SKM-1 treated with dmso at 0.1 percent for 144 hours (cell line): ENCODE data around the gene NRL.
A peak's percentile ranks its signal among the peaks of the same experiment; 100 is the strongest.

Experiments
- DNase-seq: peaks from one replicate; lab custom pipeline; 2025; ENCODE audit not compliant: unreplicated experiment; lab: John Stamatoyannopoulos, UW

NRL gene

GRCh38 chr14:24145219-24145618 lies 30.5 kb upstream of the NRL start:
- no peak for DNase-seq

GRCh38 chr14:24144451-24144850 lies 29.7 kb upstream of the NRL start:
- no peak for DNase-seq

- DNase-seq, result no peak
Measured at GRCh38 chr14:24143511-24143910, 28.8 kb upstream of the NRL start.

GRCh38 chr14:24141097-24141880 lies 26.5 kb upstream of the NRL start, which contains the start of gene EMC9:
Gene EMC9 (minus strand): TSS chr14:24141591. CDS start chr14:24141304, 287 bp downstream.
- DNase-seq, result peak; percentile 94

- DNase-seq, result no peak
Measured at GRCh38 chr14:24139272-24139934, 24.7 kb upstream of the NRL start.

GRCh38 chr14:24138396-24139271 lies 23.9 kb upstream of the NRL start:
- DNase-seq, result no peak

- DNase-seq, result no peak
Measured at GRCh38 chr14:24137529-24138395, 23.0 kb upstream of the NRL start.

- DNase-seq, result no peak
Measured at GRCh38 chr14:24136684-24137528, 22.2 kb upstream of the NRL start.

- DNase-seq, result peak; percentile 54
Measured at GRCh38 chr14:24135834-24136683, 21.3 kb upstream of the NRL start, which contains the start of gene PSME1. Gene PSME1 (plus strand): TSS chr14:24136194. CDS start chr14:24136263, 69 bp downstream.

GRCh38 chr14:24135584-24135833 lies 20.8 kb upstream of the NRL start:
- DNase-seq, result no peak

- DNase-seq, result no peak
Measured at GRCh38 chr14:24133735-24134134, 19.0 kb upstream of the NRL start.

- no peak for DNase-seq
Measured at GRCh38 chr14:24132976-24133375, 18.2 kb upstream of the NRL start.

- DNase-seq, result no peak
Measured at GRCh38 chr14:24132061-24132685, 17.4 kb upstream of the NRL start.

GRCh38 chr14:24131549-24131966 lies 16.8 kb upstream of the NRL start:
- DNase-seq, result no peak

GRCh38 chr14:24130717-24131548 lies 16.2 kb upstream of the NRL start:
- DNase-seq, result no peak

GRCh38 chr14:24130380-24130716 lies 15.6 kb upstream of the NRL start, which contains the start of gene FITM1:
Gene FITM1 (plus strand): TSS chr14:24130659. CDS start chr14:24131564, 905 bp downstream.
- DNase-seq, result peak; percentile 18

- DNase-seq, result no peak
Measured at GRCh38 chr14:24129410-24129998, 14.8 kb upstream of the NRL start.
